Natural killer cell (primary cell): ENCODE data around the gene SORBS1. TPM values are rescaled to one million over a fixed set of nuclear protein-coding genes. Genes with fewer than 3 reads are reported as not detected.

ENCODE experiments used
- ATAC-seq, 3 donors: fragments of 150-1000 bp in 2 of 3; fragments of 200-7000 bp in 1 of 3; cut with Tn5 transposase; 1 replicate in 1 of 3; 2 replicates in 2 of 3; pipeline ENCODE4 v1.10.0; 2021; ENCODE audit warnings: mild to moderate bottlenecking in 2 of 3, moderate library complexity in 2 of 3
- DNase-seq, 2 donors: peaks; one replicate each; pipeline versions ENCODE4 v3.0.0 to v3.0.0-alpha.2; 2013 to 2021; ENCODE audit warnings: mixed read lengths in 1 of 2
- H3K27ac ChIP-seq: one replicate; pipeline ENCODE4 v1.5.1; 2013; ENCODE audit warnings: mild to moderate bottlenecking, low read length
- H3K27me3 ChIP-seq: one replicate; pipeline ENCODE4 v1.6.1; 2013; ENCODE audit warnings: low read length; ENCODE audit not compliant: control insufficient read depth, insufficient read depth
- H3K36me3 ChIP-seq: one replicate; pipeline ENCODE4 v1.6.1; 2013; ENCODE audit warnings: low read length; ENCODE audit not compliant: control insufficient read depth, insufficient read depth
- H3K4me1 ChIP-seq: one replicate; pipeline ENCODE4 v1.6.1; 2013; ENCODE audit warnings: low read length; ENCODE audit not compliant: control insufficient read depth, insufficient read depth
- H3K4me3 ChIP-seq: one replicate; pipeline ENCODE4 v1.5.1; 2013; ENCODE audit warnings: low read length
- H3K9me3 ChIP-seq: one replicate; pipeline ENCODE4 v1.6.1; 2013; ENCODE audit warnings: low read length; ENCODE audit not compliant: control insufficient read depth, insufficient read depth
- H3K27ac Mint-ChIP-seq, 2 donors: one replicate each; pipeline ENCODE4 v1.8.0; 2022; ENCODE audit warnings: mild to moderate bottlenecking in 2 of 2, mixed read lengths in 2 of 2, moderate library complexity in 1 of 2
- H3K27me3 Mint-ChIP-seq, 2 donors: one replicate each; pipeline ENCODE4 v1.8.0; 2022; ENCODE audit warnings: low read depth in 2 of 2, mixed read lengths in 2 of 2
- H3K36me3 Mint-ChIP-seq: one replicate; pipeline ENCODE4 v1.8.0; 2022; ENCODE audit warnings: mixed read lengths
- H3K4me1 Mint-ChIP-seq, 2 donors: one replicate each; pipeline ENCODE4 v1.8.0; 2022; ENCODE audit warnings: mixed read lengths in 2 of 2
- H3K4me3 Mint-ChIP-seq: one replicate; pipeline ENCODE4 v1.8.0; 2022; ENCODE audit warnings: mild to moderate bottlenecking, moderate library complexity, mixed read lengths
- H3K9me3 Mint-ChIP-seq, 2 donors: one replicate each; pipeline ENCODE4 v1.8.0; 2022; ENCODE audit warnings: mixed read lengths in 2 of 2
- CTCF ChIP-seq: fragments of 200-600 bp; IDR thresholded peaks from one replicate; pipeline ENCODE4 v1.8.0; 2022; ENCODE audit warnings: antibody characterized with exemption
- WGBS: methylation state at CpG from one replicate; pipeline ENCODE4 v1.1.7; 2013; ENCODE audit warnings: missing lambda C conversion rate; ENCODE audit not compliant: insufficient coverage; 5-methylcytosine and 5-hydroxymethylcytosine counted together
- intact Hi-C: fragments of 100-400 bp; cut with micrococcal nuclease; formaldehyde crosslinking; loops from one replicate; pipeline ENCODE4 v1.14.2; 2022
- total RNA-seq, 4 donors: library from RNA; stranded (reverse); fragments of 120-200 nt in 1 of 4; gene quantifications; one replicate each; pipeline versions ENCODE4 v1.2.3 to v1.2.4, GENCODE V29; 2013 to 2022

The SORBS1 gene
- total RNA-seq, 3 donors from 2014 or later (not counting 1 experiment from before 2014, with no cell fraction given) = 2.4 to 5.4 (median 2.8) TPM

- DNase-seq (no peak), ATAC-seq (no peak)
- H3K4me1 Mint-ChIP-seq = no peaks in the 10 kb centered on the region
- no peak overlapping the region for H3K27ac Mint-ChIP-seq
- no peaks in the 10 kb centered on the region for H3K27me3 Mint-ChIP-seq
- intact Hi-C loops = no loop called here
- H3K36me3 Mint-ChIP-seq = no peaks in the 10 kb centered on the region
- TF ChIP-seq CTCF = no peak
- 88% methylated on average over 3 of the region's 3 CpGs for WGBS
- Histone ChIP-seq H3K27me3 (no peaks in the 10 kb centered on the region), H3K4me1 (no peaks in the 10 kb centered on the region), H3K9me3 (no peaks in the 10 kb centered on the region), H3K27ac (no peak overlapping the region), H3K36me3 (no peaks in the 10 kb centered on the region), H3K4me3 (no peak overlapping the region)
- H3K4me3 Mint-ChIP-seq = no peak overlapping the region
- no peaks in the 10 kb centered on the region for H3K9me3 Mint-ChIP-seq
Measured at GRCh38 chr10:95419399-95419798, 141.8 kb downstream of the SORBS1 start.

GRCh38 chr10:95416973-95417372 is 144.2 kb downstream of the SORBS1 start:
- H3K36me3 Mint-ChIP-seq = no peaks in the 10 kb centered on the region
- H3K27me3 ChIP-seq = no peaks in the 10 kb centered on the region
- intact Hi-C loops = no loop called here
- H3K4me3 Mint-ChIP-seq = no peak overlapping the region
- no peak for DNase-seq
- no peaks in the 10 kb centered on the region for H3K36me3 ChIP-seq
- no peak overlapping the region for H3K4me3 ChIP-seq
- no peaks in the 10 kb centered on the region for H3K4me1 ChIP-seq
- H3K27ac Mint-ChIP-seq = no peak overlapping the region
- ATAC-seq = no peak
- H3K9me3 Mint-ChIP-seq = no peaks in the 10 kb centered on the region
- no peak for TF ChIP-seq CTCF
- H3K4me1 Mint-ChIP-seq = no peaks in the 10 kb centered on the region
- H3K27me3 Mint-ChIP-seq = no peaks in the 10 kb centered on the region
- H3K27ac ChIP-seq = no peak overlapping the region
- WGBS = 96% methylated on average over 7 of the region's 7 CpGs
- no peaks in the 10 kb centered on the region for H3K9me3 ChIP-seq

GRCh38 chr10:95416270-95416669 is 144.9 kb downstream of the SORBS1 start:
- DNase-seq (no peak), ATAC-seq (no peak)
- Mint-ChIP-seq H3K27ac (no peak overlapping the region), H3K9me3 (no peaks in the 10 kb centered on the region), H3K4me1 (no peaks in the 10 kb centered on the region), H3K36me3 (no peaks in the 10 kb centered on the region), H3K27me3 (no peaks in the 10 kb centered on the region), H3K4me3 (no peak overlapping the region)
- intact Hi-C loops = no loop called here
- H3K9me3 ChIP-seq = no peaks in the 10 kb centered on the region
- no peak overlapping the region for H3K4me3 ChIP-seq
- 84% methylated on average over 4 of the region's 4 CpGs for WGBS
- H3K27me3 ChIP-seq = no peaks in the 10 kb centered on the region
- H3K4me1 ChIP-seq = no peaks in the 10 kb centered on the region
- no peaks in the 10 kb centered on the region for H3K36me3 ChIP-seq
- no peak for TF ChIP-seq CTCF
- no peak overlapping the region for H3K27ac ChIP-seq

- 92% methylated on average over 16 of the region's 16 CpGs for WGBS
- Histone ChIP-seq H3K27ac (no peak overlapping the region), H3K9me3 (no peaks in the 10 kb centered on the region), H3K4me1 (no peaks in the 10 kb centered on the region), H3K27me3 (no peaks in the 10 kb centered on the region), H3K36me3 (no peaks in the 10 kb centered on the region), H3K4me3 (no peak overlapping the region)
- no peaks in the 10 kb centered on the region for H3K27me3 Mint-ChIP-seq
- H3K9me3 Mint-ChIP-seq = no peaks in the 10 kb centered on the region
- no peaks in the 10 kb centered on the region for H3K36me3 Mint-ChIP-seq
- H3K4me1 Mint-ChIP-seq = no peaks in the 10 kb centered on the region
- TF ChIP-seq CTCF = no peak
- H3K27ac Mint-ChIP-seq = no peak overlapping the region
- H3K4me3 Mint-ChIP-seq = no peak overlapping the region
- intact Hi-C loops = no loop called here
- no peak for ATAC-seq
- no peak for DNase-seq
Measured at GRCh38 chr10:95415621-95416031, 145.5 kb downstream of the SORBS1 start.
